HCT116 (cell line): Measurements from ENCODE around the gene NOP16. TPM values are rescaled to one million over a fixed set of nuclear protein-coding genes. Genes with fewer than 3 reads are reported as not detected.
A peak's percentile ranks its signal among the peaks of the same experiment; 100 is the strongest.

ENCODE experiments used
- ATAC-seq: fragments of 200-7000 bp; cut with Tn5 transposase; 2 replicates; pipeline ENCODE4 v1.9.1; 2020; ENCODE audit warnings: mild to moderate bottlenecking, moderate library complexity
- BruUV-seq: library from RNA; stranded (reverse); fragments of 400-500 nt; replicated peaks from 2 replicates; lab custom pipeline; 2021; lab: Mats Ljungman, UMichigan
- CTCF ChIA-PET: fragments of 300-600 bp; sonication (Branson Sonifier 250); formaldehyde crosslinking; loops from one replicate; lab custom pipeline; 2021; ENCODE audit warnings: antibody characterized with exemption; lab: Charles Lee
- POLR2A ChIA-PET: fragments of 300-600, 350-600 bp; sonication (Branson Sonifier 250); formaldehyde crosslinking; loops from one replicate; lab custom pipeline; 2021; ENCODE audit warnings: antibody characterized with exemption; lab: Charles Lee
- RAD21 ChIA-PET, 2 experiments: fragments of 300-600 bp; sonication (Branson Sonifier 250); formaldehyde crosslinking; loops; one replicate each; lab custom pipeline; 2023; ENCODE audit warnings: low total read pairs in 2 of 2; ENCODE audit not compliant: uncharacterized antibody in 2 of 2, unreplicated experiment in 2 of 2, low non-redundant PET in 1 of 2; lab: Charles Lee
- DNase-seq: peaks from one replicate; pipeline ENCODE4 v3.0.0-alpha.2; 2010; ENCODE audit warnings: low read depth, low spot score
- H2AFZ ChIP-seq: fragments of 200-600 bp; shearing (Covaris generic), sonication (generic); 2 replicates; pipeline ENCODE4 v1.6.1; 2017; ENCODE audit warnings: low read depth, mixed run types, mixed read lengths, antibody characterized with exemption, low read length; ENCODE audit not compliant: poor library complexity, severe bottlenecking
- H3K27ac ChIP-seq: 2 replicates; pipeline ENCODE4 v1.5.1; 2012; ENCODE audit warnings: low read depth, low read length
- H3K27me3 ChIP-seq: fragments of 200-600 bp; sonication (generic); 2 replicates; pipeline ENCODE4 v1.6.1; 2016; ENCODE audit warnings: mixed run types, low read length, mixed read lengths; ENCODE audit not compliant: insufficient read depth
- H3K36me3 ChIP-seq, 2 experiments: fragments of 200-500 bp in 1 of 2; fragments of 200-600 bp in 1 of 2; sonication (Bioruptor generic) in 1 of 2; sonication (generic) in 1 of 2; 2 replicates each; pipeline versions ENCODE4 v1.5.1 to v1.6.1; 2014 to 2016; ENCODE audit warnings: low read length in 2 of 2, inconsistent platforms in 1 of 2, mixed read lengths in 1 of 2, mixed run types in 1 of 2; ENCODE audit not compliant: insufficient read depth in 2 of 2, control insufficient read depth in 1 of 2
- H3K4me1 ChIP-seq, 2 experiments: fragments of 200-600 bp in 1 of 2; sonication (generic) in 1 of 2; 2 replicates each; pipeline versions ENCODE4 v1.5.1 to v1.6.1; 2012 to 2017; ENCODE audit warnings: low read length in 2 of 2, inconsistent platforms in 1 of 2, mild to moderate bottlenecking in 1 of 2, mixed read lengths in 1 of 2, mixed run types in 1 of 2, moderate library complexity in 1 of 2; ENCODE audit not compliant: insufficient read depth in 2 of 2, control insufficient read depth in 1 of 2
- H3K4me2 ChIP-seq: fragments of 200-600 bp; sonication (generic); 2 replicates; pipeline ENCODE4 v1.6.1; 2017; ENCODE audit warnings: mixed run types, low read length, mixed read lengths
- H3K4me3 ChIP-seq, 2 experiments: fragments of 200-600 bp in 1 of 2; sonication (generic) in 1 of 2; replicated peaks in 1 of 2; 2 replicates each; pipeline ENCODE4 v1.5.1; 2011 to 2016; ENCODE audit warnings: low read length in 2 of 2, control low read depth in 1 of 2, low read depth in 1 of 2, mild to moderate bottlenecking in 1 of 2, mixed read lengths in 1 of 2, mixed run types in 1 of 2
- H3K79me2 ChIP-seq: fragments of 200-600 bp; sonication (generic); 2 replicates; pipeline ENCODE4 v1.6.1; 2017; ENCODE audit warnings: mild to moderate bottlenecking, mixed run types, low read length, moderate library complexity, mixed read lengths; ENCODE audit not compliant: insufficient read depth
- H3K9ac ChIP-seq: fragments of 200-600 bp; sonication (generic); 2 replicates; pipeline ENCODE4 v1.6.1; 2016; ENCODE audit warnings: low read length, mixed read lengths
- H3K9me2 ChIP-seq: fragments of 200-600 bp; sonication (generic), shearing (Covaris generic); 2 replicates; pipeline ENCODE4 v1.6.1; 2017; ENCODE audit warnings: mixed run types, mild to moderate bottlenecking, moderate library complexity; ENCODE audit not compliant: insufficient read depth
- H3K9me3 ChIP-seq, 2 experiments: fragments of 200-500 bp in 1 of 2; fragments of 200-600 bp in 1 of 2; sonication (Bioruptor generic) in 1 of 2; sonication (generic) in 1 of 2; 2 replicates each; pipeline ENCODE4 v1.6.1; 2014 to 2017; ENCODE audit warnings: low read length in 2 of 2, mixed read lengths in 2 of 2, inconsistent platforms in 1 of 2, low read depth in 1 of 2, mild to moderate bottlenecking in 1 of 2, mixed run types in 1 of 2, moderate library complexity in 1 of 2; ENCODE audit not compliant: control insufficient read depth in 1 of 2, insufficient read depth in 1 of 2
- H4K20me1 ChIP-seq: fragments of 200-600 bp; sonication (generic), shearing (Covaris generic); 2 replicates; pipeline ENCODE4 v1.6.1; 2017; ENCODE audit warnings: mixed run types, mild to moderate bottlenecking, moderate library complexity; ENCODE audit not compliant: insufficient read depth
- CEBPB ChIP-seq: IDR thresholded peaks from 2 replicates; pipeline ENCODE4 v1.6.1; 2012; ENCODE audit warnings: low read depth
- EZH2 ChIP-seq: fragments of 200-600 bp; sonication (generic); IDR thresholded peaks from 2 replicates; pipeline ENCODE4 v1.6.1; 2017; ENCODE audit warnings: antibody characterized with exemption, mixed run types
- FOSL1 ChIP-seq: IDR thresholded peaks from 2 replicates; pipeline ENCODE4 v1.6.1; 2012; ENCODE audit warnings: low read depth
- JUND ChIP-seq: IDR thresholded peaks from 2 replicates; pipeline ENCODE4 v1.6.1; 2012
- POLR2AphosphoS5 ChIP-seq: IDR thresholded peaks from 2 replicates; pipeline ENCODE4 v1.6.1; 2011; ENCODE audit warnings: mild to moderate bottlenecking, low read depth, low read length, moderate library complexity
- RAD21 ChIP-seq: IDR thresholded peaks from 2 replicates; pipeline ENCODE4 v1.6.1; 2012; ENCODE audit warnings: low read depth, mild to moderate bottlenecking
- SRF ChIP-seq: IDR thresholded peaks from 2 replicates; pipeline ENCODE4 v1.6.1; 2012; ENCODE audit warnings: low read depth
- TCF7L2 ChIP-seq: IDR thresholded peaks from 2 replicates; pipeline ENCODE4 v1.7.0; 2011; ENCODE audit warnings: borderline replicate concordance, inconsistent platforms; ENCODE audit not compliant: insufficient read depth, insufficient read length; ENCODE audit errors: extremely low read depth
- YY1 ChIP-seq: IDR thresholded peaks from 2 replicates; pipeline ENCODE4 v1.6.1; 2011; ENCODE audit warnings: low read length, low read depth, moderate library complexity, mild to moderate bottlenecking; ENCODE audit not compliant: insufficient replicate concordance; ENCODE audit errors: extremely low read depth
- ZFX ChIP-seq: fragments of 450-650 bp; IDR thresholded peaks from 2 replicates; pipeline ENCODE4 v1.6.1; 2017
- intact Hi-C: fragments of 100-400 bp; cut with micrococcal nuclease; formaldehyde crosslinking; loops from 2 replicates; pipeline ENCODE4 v1.10.0; 2022
- total RNA-seq: library from RNA; stranded (reverse); gene quantifications from one replicate; pipeline ENCODE4 v1.2.1, GENCODE V29; 2021; ENCODE audit not compliant: unreplicated experiment

Gene NOP16
- total RNA-seq, 1 experiment from 2014 or later = 67.1 TPM

GRCh38 chr5:176389135-176390123 lies 1.0 kb upstream of the NOP16 start:
- intact Hi-C loops = loop anchor here (2.0 kb wide), 1 partner anchor 147 kb away; the partner anchor contains the start of gene RNF44
- Histone ChIP-seq H3K9me3 (no peaks in the 10 kb centered on the region), H3K36me3 (peaks cover 20 to 40% of the 10 kb centered on the region in 2 experiments; a peak in 3 of 4 replicates), H3K27ac (peak overlapping the region; percentile 94), H3K4me3 (peak overlapping the region; percentile 78 to 99), H3K79me2 (peaks cover 59% of the 10 kb centered on the region), H3K4me1 (peaks cover 11 to 22% of the 10 kb centered on the region in 2 experiments; a peak in 3 of 4 replicates), H3K9me2 (no peaks in the 10 kb centered on the region), H3K4me2 (peak overlapping the region; percentile 86), H4K20me1 (peaks cover 13% of the 10 kb centered on the region; the same call in 1 of the 2 replicates), H2AFZ (no peak overlapping the region)
- ChIA-PET RAD21 (no interaction called here), CTCF (interaction anchor here (0.7 kb wide), 1 partner anchor 982 kb away, joined by 4 read pairs; no protein-coding TSS in a partner anchor), POLR2A (no interaction called here)
- DNase-seq = no peak
- BruUV-seq = TSS peak; percentile 97
- peak; percentile 53 for ATAC-seq
- no peak for TF ChIP-seq FOSL1
- no peak for TF ChIP-seq SRF
- TF ChIP-seq EZH2 = no peak
- TF ChIP-seq CEBPB = no peak
- no peak for TF ChIP-seq JUND
- TF ChIP-seq RAD21 = no peak
- peak; percentile 79 for TF ChIP-seq POLR2AphosphoS5
- TF ChIP-seq YY1 = peak; percentile 63
- TF ChIP-seq TCF7L2 = no peak
- TF ChIP-seq ZFX = peak; percentile 9; the same call in 1 of the 2 replicates
- TF ChIP-seq, all 23 proteins: peak for 3
- H3K9ac ChIP-seq = peak overlapping the region; percentile 93
- no peaks in the 10 kb centered on the region for H3K27me3 ChIP-seq
